Rectal smooth muscle tissue (tissue), 1 donor: ENCODE results near the gene TMEM95.
A peak's percentile ranks its signal among the peaks of the same experiment; 100 is the strongest.

Experiments
- H3K27ac ChIP-seq: one replicate; pipeline ENCODE4 v1.7.0; 2013; ENCODE audit warnings: low read depth, low read length, inconsistent platforms
- H3K27me3 ChIP-seq: one replicate; pipeline ENCODE4 v1.7.0; 2013; ENCODE audit warnings: low read length; ENCODE audit not compliant: control insufficient read depth, insufficient read depth
- H3K36me3 ChIP-seq: one replicate; pipeline ENCODE4 v1.7.0; 2013; ENCODE audit warnings: low read length; ENCODE audit not compliant: control insufficient read depth, insufficient read depth
- H3K4me1 ChIP-seq: one replicate; pipeline ENCODE4 v1.7.0; 2013; ENCODE audit warnings: low read length; ENCODE audit not compliant: control insufficient read depth, insufficient read depth
- H3K4me3 ChIP-seq: one replicate; pipeline ENCODE4 v1.7.0; 2013; ENCODE audit warnings: low read length
- H3K9ac ChIP-seq: one replicate; pipeline ENCODE4 v1.7.0; 2013; ENCODE audit warnings: low read length

The TMEM95 gene

DNA sequence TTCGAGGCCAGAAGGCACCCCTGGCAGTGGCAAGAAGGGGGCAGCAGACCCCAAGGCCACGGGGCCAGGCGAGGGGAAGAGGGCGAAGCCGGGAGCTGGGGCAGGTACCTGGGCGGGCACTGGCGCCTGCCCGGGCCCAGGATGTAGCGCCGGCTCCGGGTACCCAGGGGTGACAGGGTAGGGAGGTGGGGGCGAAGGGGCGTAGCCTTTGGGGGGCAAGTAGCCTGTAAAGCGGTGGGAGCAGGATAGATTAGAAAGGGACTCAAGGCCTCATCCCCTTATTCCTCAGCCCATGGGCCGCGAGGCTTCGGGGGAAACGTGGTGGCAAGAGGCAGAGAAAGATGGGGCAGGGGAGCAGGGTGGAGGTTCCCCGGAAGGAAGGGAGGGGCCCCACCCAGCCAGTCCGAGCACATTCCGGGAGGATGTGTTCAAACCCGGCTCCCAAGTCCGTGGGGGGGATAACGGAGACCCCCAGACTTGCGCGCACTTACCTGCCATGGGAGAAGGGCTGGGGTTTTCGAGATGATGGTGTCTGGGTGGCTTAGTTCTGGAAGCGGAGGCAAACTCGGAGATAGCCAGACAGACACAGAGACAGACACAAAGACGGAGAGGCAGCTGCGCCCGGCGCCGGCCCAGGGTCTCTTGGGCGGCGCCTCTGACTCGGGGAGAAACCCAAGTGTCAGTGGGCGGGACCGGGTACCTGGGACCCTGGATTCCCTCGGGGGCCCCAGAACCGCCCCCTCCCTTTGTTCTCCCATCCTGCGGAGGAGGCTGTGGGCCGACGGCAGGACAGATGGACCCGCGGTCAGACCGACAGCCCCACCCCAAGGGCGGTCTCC is 38.9 kb downstream of the TMEM95 start:
- no peaks in the 10 kb centered on the region for H3K4me1 ChIP-seq
- peak overlapping the region; percentile 86 for H3K27ac ChIP-seq
- peaks cover 10% of the 10 kb centered on the region for H3K36me3 ChIP-seq
- H3K4me3 ChIP-seq = peak overlapping the region; percentile 83
- H3K9ac ChIP-seq = peak overlapping the region; percentile 54
- no peaks in the 10 kb centered on the region for H3K27me3 ChIP-seq

DNA sequence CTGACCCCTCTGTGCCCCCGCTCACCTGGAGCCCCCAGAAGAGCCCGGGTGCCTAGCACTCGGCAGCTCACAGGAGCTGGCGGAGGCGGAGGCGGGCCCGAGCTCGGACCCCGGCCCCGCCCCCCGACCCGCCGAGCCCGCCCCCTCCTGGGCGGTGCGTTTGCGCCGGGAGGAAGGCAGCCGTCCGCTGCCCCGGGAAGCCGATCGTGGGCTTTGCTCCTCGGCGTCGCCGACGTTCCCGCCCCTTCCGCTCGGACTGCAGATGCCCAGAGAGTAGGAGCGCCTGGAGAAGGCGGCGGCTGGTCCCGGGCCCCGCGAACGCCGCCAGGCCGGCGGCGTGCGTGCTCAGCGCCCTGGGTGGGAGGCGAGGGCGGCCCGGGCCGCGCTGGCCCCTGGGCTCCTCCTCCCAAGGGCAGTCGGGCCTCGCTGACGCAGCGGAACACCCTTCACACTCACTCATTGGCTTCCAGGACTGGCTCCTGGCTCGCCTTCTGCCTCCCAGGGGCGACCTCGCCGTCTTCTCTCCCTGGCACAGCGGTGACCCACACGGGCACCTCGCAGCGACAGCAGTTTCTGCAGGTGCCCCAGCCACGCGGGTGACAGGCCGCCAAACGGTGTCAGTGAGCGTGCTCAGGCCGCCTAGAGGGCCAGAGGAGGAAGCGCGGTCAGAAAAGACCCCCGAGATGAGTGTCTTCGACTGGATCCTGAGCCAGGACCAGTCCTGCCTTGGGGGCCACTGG is 39.7 kb downstream of the TMEM95 start, which contains the start of gene PLSCR3:
TSS of gene PLSCR3 (minus strand) at position 74 of the 740 bp plus-strand sequence. CDS start 415 bp downstream, outside the sequence.
- H3K27ac ChIP-seq = peak within 1 kb of the TSS; percentile 86
- peaks cover 5% of the 10 kb centered on the region for H3K36me3 ChIP-seq
- H3K27me3 ChIP-seq = no peaks in the 10 kb centered on the region
- no peaks in the 10 kb centered on the region for H3K4me1 ChIP-seq
- H3K4me3 ChIP-seq = peak within 1 kb of the TSS; percentile 83
- H3K9ac ChIP-seq = peak within 1 kb of the TSS; percentile 88

DNA sequence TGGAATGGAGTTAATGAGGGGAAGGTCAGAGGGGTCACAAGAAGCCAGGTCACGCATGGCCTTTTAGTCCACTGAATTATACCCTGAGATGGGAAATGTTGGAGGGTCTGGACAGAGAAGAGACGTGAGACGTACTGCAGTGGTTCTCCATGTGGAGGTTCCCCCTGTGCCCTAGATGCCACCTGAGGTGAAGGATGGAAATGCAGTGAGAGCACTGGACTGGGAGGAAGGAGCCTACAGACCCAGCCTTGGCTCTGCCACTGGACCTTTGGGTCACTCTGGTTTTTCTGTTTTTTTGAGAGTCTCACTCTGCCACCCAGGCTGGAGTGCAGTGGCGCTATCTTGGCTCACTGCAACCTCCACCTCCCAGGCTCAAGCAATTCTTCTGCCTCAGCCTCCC is 41.2 kb downstream of the TMEM95 start:
- Histone ChIP-seq H3K4me1 (no peaks in the 10 kb centered on the region), H3K36me3 (peaks cover 3% of the 10 kb centered on the region), H3K27me3 (no peaks in the 10 kb centered on the region), H3K9ac (no peak overlapping the region), H3K4me3 (no peak overlapping the region), H3K27ac (no peak overlapping the region)

DNA sequence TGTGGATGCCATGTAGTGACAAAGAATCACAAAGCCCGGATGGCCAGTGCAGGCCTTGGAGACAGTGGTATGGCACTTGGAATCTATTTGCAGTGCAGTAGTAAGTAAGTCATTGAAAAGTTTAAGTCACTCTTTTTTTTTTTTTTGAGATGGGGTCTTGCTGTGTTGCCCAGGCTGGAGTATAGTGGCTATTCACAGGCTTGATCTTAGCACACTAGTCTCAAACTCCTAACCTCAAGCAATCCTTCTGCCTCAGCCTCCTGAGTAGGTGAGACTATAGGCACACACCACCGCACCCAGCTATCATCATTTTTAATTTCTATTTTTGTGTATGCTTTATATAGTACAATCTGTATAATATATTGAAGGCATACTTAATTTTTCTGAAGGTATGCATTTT is 43.7 kb downstream of the TMEM95 start:
- no peak overlapping the region for H3K27ac ChIP-seq
- H3K36me3 ChIP-seq = no peaks in the 10 kb centered on the region
- no peak overlapping the region for H3K9ac ChIP-seq
- no peaks in the 10 kb centered on the region for H3K27me3 ChIP-seq
- H3K4me3 ChIP-seq = no peak overlapping the region
- peaks cover 7% of the 10 kb centered on the region for H3K4me1 ChIP-seq

DNA sequence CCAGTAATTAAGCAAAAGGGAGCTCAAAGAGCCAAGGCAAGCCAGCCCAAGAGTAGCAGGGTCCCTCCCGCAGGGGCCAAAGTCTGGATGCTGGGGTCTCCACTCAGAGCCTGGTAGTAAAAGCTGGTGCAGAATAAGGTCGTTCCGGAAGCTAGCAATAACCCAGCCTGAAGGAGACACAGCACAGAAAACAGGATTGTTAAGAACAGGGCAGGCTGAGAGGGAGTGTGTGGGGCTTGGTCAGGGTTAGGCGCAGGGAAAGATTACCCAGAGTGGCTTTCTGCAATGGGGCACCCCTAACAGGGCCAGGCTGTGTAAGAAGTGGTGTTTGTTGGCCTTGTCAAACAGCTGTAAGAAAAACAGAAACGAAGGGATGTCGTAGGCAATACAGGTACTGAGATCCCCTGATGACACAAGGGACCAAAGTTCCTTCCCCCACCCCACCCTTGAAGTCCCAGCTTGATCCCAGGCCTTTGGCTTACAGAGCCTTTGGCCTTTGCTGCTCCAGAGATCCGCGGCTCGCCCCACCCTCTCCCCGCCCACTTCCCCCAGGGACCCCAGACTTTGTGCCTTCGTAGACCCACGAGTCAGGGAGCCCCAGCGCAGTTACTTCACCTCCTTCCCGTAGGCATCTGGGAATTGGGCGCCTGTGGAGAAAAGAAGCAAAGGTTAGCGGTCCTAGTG is 48.2 kb downstream of the TMEM95 start:
- Histone ChIP-seq H3K36me3 (no peaks in the 10 kb centered on the region), H3K9ac (peak overlapping the region; percentile 75), H3K4me1 (peaks cover 12% of the 10 kb centered on the region), H3K27me3 (peaks cover 2% of the 10 kb centered on the region), H3K4me3 (peak overlapping the region; percentile 87), H3K27ac (peak overlapping the region; percentile 90)

DNA sequence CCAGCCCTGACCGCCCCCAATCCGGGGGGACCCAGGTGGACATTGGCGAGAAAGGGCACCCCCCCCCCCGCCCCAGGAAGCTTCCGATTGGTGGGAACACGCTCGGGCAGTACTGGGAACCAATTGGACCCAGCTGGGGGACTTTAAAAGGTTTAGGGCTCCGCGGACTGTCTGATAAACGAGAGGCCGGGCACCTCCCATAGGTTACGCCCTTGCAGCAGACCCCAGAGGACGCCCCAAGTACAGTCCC is 48.7 kb downstream of the TMEM95 start:
- peaks cover 2% of the 10 kb centered on the region for H3K27me3 ChIP-seq
- H3K4me3 ChIP-seq = peak overlapping the region; percentile 87
- no peaks in the 10 kb centered on the region for H3K36me3 ChIP-seq
- peak overlapping the region; percentile 71 for H3K9ac ChIP-seq
- peaks cover 12% of the 10 kb centered on the region for H3K4me1 ChIP-seq
- H3K27ac ChIP-seq = peak overlapping the region; percentile 90

DNA sequence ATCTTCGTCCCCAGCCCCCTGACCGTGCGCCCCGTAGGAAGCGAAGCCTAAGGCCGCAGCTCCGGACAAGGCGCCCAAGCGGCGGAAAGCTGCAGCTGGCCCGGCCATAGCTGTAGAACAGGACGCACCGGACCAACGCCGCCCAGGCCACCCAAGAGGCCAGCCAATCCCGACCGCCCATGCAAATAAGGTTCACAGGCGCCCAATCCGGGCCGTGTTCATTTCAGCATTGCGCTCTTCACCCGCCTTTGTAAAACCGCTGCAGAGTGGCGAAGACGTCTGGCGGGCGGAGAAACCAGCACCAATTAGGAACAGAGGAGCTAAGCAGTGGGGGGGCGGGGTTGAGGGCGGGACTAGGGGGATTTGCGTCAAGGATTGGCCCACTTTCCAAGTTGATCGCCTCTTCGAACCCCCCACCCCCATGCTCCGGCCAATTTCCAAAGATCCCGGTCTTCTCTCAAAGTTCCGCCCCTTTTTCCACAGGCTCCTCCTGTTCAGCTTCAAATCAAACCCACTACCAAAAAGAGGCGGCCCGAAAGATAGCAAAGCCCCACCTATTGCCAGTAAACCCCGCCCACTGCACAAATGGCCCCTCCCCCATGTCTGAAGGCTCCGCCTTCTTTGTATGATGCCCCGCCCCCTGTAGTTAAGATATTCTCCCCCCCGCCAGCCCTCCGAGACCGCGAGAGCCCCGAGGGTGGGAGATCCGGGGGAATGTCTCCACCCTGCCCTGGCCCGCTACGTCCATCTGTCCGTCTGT is 49.2 kb downstream of the TMEM95 start, which contains the start of gene TMEM256:
TSS of gene TMEM256 (minus strand) at position 121 of the 760 bp plus-strand sequence. CDS start at position 108, 13 bp downstream.
- peak within 1 kb of the TSS; percentile 75 for H3K9ac ChIP-seq
- H3K4me3 ChIP-seq = peak within 1 kb of the TSS; percentile 87
- peaks cover 2% of the 10 kb centered on the region for H3K27me3 ChIP-seq
- no peaks in the 10 kb centered on the region for H3K36me3 ChIP-seq
- H3K4me1 ChIP-seq = peaks cover 12% of the 10 kb centered on the region
- peak within 1 kb of the TSS; percentile 90 for H3K27ac ChIP-seq

DNA sequence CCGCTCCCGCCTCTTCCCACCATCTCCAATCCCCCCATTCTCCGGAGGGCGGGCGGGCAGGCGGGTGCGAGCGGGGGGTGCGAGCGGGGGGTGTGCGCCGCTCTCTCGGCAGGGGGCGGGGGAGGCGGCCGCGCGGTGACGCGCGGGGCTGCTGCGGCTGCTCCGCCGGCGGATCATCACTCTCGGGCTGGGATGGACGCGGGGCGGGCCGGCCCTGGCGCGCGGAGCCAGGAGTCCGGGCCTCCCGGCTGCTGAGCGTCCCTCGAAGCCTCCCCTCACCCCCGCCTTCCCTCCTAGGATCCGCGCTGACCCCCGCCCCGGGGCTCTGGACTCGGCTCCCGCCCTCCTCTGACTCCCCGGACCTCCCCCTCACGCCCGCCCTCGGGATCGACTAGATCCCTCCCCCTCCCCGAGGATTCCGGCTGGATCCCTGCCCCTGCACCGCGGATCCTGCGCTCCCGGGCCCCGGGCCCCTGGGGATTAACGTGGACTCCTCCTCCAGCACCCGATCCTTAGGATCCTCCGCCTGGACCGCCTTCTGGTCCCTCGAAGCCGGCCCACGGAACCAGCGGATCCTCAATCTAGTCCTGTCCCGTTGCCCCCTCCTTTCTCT is 49.9 kb downstream of the TMEM95 start:
- Histone ChIP-seq H3K27ac (peak overlapping the region; percentile 90), H3K27me3 (peaks cover 2% of the 10 kb centered on the region), H3K4me3 (peak overlapping the region; percentile 78), H3K9ac (peak overlapping the region; percentile 16), H3K36me3 (peaks cover 2% of the 10 kb centered on the region), H3K4me1 (peaks cover 12% of the 10 kb centered on the region)

DNA sequence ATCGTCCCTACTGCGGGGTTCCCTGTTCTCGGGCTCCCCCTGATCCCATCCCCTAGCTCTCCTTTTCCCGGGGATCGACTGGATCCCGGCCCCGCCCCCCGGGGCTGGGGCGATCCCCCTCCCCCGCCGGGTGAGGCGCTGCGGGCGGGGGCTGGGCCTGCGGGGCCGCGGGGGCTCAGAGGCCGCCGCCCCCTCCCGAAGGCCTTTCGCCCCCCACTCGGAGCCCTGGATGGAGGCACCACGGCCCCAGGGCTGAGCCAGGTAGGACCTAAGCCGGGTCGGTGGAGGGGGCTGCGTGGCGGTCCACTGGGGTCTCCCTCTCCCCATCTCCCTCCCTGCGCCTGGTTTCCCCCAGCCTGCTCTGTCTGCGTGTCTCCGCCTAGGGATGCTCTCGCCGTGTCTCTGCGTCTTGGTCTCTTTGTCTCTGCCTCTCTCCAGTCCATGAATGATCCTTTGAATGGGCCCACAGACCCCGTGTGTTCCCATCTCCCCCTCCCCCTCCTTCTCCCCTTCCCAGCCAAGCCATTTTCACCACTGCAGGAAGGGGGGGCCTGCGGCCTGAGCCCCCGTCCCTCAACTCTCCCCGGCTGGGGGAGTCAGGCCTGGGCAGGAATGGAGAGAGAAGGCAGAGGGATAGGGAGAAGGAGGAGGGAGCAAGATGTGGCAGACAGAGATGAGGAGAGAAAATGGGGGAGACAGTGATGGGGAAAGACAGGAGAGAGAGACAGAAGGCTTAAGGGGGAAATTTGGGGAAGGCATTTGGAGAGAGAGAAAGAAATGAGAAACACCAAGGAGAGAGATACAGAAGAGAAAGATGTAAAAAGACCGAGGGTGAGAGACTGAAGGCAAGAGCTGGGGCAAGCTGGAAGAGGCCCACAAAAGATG is 50.6 kb downstream of the TMEM95 start:
- peaks cover 6% of the 10 kb centered on the region for H3K36me3 ChIP-seq
- peak overlapping the region; percentile 78 for H3K4me3 ChIP-seq
- peaks cover 12% of the 10 kb centered on the region for H3K4me1 ChIP-seq
- peak overlapping the region; percentile 16 for H3K9ac ChIP-seq
- peak overlapping the region; percentile 90 for H3K27ac ChIP-seq
- H3K27me3 ChIP-seq = peaks cover 4% of the 10 kb centered on the region

DNA sequence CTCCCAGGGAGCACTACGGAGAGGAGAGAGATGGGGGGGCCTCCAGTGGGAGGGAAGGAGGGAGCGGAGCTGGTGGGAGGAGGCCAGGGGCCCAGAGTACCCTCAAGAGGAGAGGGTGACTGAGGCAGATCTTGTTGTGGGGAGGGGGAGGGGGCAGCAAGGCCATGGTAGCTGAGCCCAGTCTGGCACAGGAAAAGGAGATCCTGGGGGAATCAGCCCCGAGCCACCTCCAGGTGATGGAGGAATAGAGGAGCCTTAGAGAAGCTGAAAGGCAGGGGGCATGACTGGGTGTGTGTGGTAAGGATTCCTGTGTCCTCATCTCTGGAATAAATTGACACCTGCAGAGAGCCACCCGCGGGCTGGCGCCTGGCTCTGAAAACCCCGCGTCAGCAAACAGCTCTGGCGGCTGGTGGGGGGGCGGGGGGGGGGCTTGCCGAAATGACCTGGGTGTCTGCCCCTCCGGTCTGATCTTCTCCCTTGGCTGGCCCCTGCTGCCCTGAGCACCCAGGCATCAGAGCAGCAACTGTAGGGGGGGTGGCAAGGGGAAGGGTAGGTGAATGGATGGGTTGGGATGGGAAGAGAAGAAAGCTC is 51.4 kb downstream of the TMEM95 start:
- H3K4me1 ChIP-seq = peaks cover 12% of the 10 kb centered on the region
- no peak overlapping the region for H3K27ac ChIP-seq
- peaks cover 6% of the 10 kb centered on the region for H3K36me3 ChIP-seq
- H3K9ac ChIP-seq = no peak overlapping the region
- H3K27me3 ChIP-seq = peaks cover 4% of the 10 kb centered on the region
- H3K4me3 ChIP-seq = no peak overlapping the region
